OCI-LY7 (cell line): ENCODE results near the gene GPR52.

ENCODE experiments used
- EZH2phosphoT487 ChIP-seq: fragments of 200-600 bp; sonication (generic); IDR thresholded peaks from 2 replicates; pipeline ENCODE4 v1.6.1; 2018; ENCODE audit warnings: low read depth, borderline replicate concordance, mild to moderate bottlenecking, mixed run types, antibody characterized with exemption, low read length, moderate library complexity, mixed read lengths
- TF ChIP-seq, protein P1 (sequence below): fragments of 200-600 bp; sonication (generic); conservative IDR thresholded peaks from 2 replicates; pipeline ENCODE4 v1.5.1; 2014; ENCODE audit warnings: mild to moderate bottlenecking, antibody characterized with exemption, low read length, moderate library complexity, mixed read lengths

GRCh38 chr1:174417921-174418320, 29.8 kb upstream of the GPR52 start:
- TF ChIP-seq, protein P1, sequence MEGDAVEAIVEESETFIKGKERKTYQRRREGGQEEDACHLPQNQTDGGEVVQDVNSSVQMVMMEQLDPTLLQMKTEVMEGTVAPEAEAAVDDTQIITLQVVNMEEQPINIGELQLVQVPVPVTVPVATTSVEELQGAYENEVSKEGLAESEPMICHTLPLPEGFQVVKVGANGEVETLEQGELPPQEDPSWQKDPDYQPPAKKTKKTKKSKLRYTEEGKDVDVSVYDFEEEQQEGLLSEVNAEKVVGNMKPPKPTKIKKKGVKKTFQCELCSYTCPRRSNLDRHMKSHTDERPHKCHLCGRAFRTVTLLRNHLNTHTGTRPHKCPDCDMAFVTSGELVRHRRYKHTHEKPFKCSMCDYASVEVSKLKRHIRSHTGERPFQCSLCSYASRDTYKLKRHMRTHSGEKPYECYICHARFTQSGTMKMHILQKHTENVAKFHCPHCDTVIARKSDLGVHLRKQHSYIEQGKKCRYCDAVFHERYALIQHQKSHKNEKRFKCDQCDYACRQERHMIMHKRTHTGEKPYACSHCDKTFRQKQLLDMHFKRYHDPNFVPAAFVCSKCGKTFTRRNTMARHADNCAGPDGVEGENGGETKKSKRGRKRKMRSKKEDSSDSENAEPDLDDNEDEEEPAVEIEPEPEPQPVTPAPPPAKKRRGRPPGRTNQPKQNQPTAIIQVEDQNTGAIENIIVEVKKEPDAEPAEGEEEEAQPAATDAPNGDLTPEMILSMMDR: no peak
- TF ChIP-seq EZH2phosphoT487: no peak
